Activated T-cell treated with anti-CD3 and anti-CD28 coated beads for 4 hours (primary cell): Measurements from ENCODE around the gene APH1A.
"Not testable (repeated sequence)": the region's sequence is repeated elsewhere in the genome, so short reads cannot be mapped to it uniquely, and the experiment has no call there.

ENCODE experiments used
- DNase-seq: peaks from one replicate; pipeline ENCODE4 v3.0.0-alpha.2; 2020

APH1A gene

DNA sequence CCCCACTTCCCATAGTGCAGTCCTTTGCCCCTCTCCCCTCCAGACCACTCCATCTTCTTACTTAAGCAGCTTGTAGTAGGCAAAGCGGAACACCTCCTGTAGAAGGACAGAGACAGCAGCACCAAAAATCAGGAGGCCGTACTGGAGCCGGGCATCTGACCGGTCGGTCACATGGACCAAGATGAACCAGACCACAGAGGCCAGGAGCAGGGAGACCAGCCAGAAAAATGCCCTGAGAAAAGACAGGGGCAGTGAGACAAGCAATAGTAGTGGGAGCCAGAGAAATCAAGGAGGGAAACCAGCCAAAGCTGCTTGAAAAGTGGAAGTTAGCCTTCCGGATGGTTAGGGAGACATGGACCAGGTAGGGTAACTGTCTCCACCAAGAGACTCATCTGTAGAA lies 920 bp downstream of the APH1A start:
- no peak for DNase-seq

DNA sequence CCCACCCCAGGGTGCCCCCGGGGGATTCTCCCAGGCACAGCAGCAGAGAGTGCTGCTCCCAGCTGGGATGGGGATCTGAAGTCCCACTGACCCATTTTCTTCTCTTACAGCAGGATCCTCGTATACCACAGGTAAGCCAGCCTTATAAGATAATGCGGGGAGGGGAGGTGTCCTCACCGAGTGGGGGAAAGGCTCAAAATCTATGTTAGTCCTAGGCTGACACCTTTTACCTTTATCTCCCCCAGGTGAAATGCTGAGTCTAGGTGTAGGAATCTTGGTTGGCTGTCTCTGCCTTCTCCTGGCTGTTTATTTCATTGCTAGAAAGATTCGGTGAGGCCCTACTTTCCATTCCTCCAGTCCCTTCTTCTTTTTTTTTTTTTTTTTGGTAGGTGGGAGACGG lies 5.3 kb downstream of the APH1A start:
- no peak for DNase-seq

DNA sequence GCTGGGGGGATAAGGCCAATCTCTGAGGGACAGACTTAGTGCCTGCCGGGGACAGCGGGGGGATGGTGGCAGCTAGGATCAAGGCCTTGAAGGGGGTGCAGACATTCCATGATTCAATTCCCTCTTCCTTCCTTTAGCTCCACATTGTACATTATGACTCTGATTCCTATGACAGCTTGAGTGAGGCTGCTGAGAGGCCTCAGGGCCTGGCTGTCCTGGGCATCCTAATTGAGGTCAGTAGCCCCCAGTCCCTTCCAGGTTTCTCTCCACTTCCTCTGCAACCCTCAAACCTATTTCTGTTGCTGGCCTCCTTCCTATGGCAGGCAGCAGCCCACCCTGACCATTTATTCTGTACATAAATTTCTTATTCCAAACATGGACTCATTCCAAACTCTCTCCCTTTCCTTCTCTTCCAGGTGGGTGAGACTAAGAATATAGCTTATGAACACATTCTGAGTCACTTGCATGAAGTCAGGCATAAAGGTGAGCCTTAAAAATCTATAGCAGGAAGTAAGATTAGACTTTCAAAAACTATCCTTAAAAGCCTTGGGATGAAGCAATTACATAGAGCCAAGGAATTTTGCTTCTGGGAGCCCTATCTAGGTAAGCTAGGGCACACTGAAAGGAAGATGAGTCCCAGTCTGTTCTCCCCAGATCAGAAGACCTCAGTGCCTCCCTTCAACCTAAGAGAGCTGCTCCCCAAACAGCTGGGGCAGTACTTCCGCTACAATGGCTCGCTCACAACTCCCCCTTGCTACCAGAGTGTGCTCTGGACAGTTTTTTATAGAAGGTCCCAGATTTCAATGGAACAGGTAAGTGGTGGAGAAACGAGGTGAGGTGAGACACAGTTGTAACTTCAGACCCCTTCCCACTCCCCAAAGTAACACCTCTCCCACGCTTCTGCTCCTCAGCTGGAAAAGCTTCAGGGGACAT lies 6.2 kb downstream of the APH1A start:
- no peak for DNase-seq

DNA sequence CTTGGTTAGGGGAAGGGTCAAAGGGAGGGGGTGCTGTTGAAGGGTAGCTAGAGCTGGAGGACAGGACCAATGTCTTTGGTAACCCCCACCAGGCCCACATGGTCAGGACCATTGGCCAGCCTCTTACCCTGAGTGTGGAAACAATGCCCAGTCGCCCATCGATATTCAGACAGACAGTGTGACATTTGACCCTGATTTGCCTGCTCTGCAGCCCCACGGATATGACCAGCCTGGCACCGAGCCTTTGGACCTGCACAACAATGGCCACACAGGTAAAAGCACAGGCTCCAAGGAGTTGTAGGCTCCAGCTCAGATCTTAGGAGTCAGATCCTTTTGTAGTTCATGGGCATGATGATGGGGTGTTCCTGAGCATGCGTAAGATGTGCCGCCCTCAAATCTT lies 7.4 kb downstream of the APH1A start:
- no peak for DNase-seq

GRCh38 chr1:150259758-150260669 lies 8.8 kb downstream of the APH1A start:
- DNase-seq = no peak

- DNase-seq = no peak
These were observed 9.6 kb downstream of the APH1A start for GRCh38 chr1:150259217-150259616.

GRCh38 chr1:150257624-150258585 lies 10.9 kb downstream of the APH1A start, which contains the start of gene CA14:
Gene CA14 (plus strand): TSS chr1:150257774. CDS start chr1:150258129, 355 bp downstream.
- DNase-seq = no peak

DNA sequence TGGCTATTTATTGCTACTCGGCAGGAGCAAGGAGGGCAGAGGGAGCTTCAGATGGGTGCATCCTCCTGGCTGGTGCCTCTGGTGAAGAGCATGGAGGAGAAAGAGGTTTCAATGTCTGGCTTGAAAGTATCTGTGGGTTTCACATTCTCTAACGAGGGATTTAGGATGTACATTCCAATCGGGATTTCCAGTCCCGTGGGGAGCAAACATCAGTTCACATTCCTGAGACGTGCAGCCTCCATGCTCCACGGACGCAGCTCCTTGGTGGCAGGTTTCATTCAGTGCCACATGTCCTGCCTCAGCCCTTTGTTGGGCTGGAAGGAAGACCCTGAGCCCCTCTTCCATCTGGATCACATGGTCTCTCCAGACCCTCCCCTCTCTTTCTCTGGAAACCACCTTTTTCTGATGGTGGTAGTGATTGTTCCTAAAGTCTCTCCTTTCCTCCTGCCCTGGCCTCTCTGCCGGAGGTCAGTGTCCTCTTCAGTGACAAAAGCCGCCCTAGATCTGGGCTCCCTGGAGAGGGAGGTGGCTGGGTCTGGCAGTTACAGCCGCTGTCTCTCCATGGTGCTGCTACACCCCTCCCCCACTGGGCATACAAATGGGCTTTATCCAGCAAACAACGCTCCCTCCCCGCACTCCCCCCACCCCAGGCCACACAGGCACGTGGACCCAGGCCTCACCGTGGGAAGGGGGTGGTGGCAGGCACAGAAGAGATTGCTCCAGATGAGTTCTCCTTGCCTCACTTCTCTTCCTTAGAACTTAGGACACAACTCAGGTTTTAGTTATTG lies 12.1 kb downstream of the APH1A start:
- no peak for DNase-seq

- DNase-seq = no peak
These were observed 12.6 kb downstream of the APH1A start for GRCh38 chr1:150256198-150256553.

DNA sequence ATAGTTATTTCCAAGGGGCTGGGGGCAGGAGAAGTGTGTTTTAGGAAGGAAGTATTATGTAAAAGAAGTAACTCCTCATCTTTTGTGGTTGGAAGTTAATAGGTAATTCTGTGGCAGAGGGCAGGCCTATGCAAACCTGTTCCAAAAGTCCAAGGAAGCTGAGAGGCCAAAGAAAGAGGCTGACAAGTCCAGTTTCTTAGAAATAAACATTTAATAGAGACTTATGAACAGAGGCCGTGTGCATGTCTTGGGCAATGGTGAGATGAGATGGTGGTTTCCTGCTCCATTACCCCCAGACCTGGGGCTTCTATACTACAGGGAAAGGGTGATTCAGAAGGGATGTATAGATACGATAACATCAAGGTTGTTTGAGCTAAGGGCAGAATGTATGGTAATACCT lies 18.9 kb downstream of the APH1A start:
- no peak for DNase-seq

DNA sequence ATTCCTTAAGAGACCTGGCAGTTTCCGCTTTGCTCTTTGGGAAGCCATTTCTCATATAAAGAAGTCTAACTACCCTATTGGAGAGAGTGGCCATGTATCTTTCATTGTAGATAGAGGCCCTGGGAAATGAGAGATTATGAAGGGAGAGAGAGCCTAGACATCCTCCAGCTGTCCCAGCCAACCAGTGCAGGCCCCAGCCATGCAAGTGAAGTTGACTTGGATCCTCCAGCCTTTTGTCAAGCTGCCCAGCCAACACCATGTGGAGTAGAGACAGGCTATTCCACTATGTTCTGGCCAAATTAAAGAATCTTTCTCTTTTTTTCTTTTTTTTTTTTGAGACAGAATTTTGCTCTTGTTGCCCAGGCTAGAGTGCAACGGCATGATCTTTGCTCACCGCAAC lies 25.8 kb downstream of the APH1A start:
- no peak for DNase-seq

- DNase-seq = no peak
These were observed 31.1 kb downstream of the APH1A start for GRCh38 chr1:150237746-150238145.

DNA sequence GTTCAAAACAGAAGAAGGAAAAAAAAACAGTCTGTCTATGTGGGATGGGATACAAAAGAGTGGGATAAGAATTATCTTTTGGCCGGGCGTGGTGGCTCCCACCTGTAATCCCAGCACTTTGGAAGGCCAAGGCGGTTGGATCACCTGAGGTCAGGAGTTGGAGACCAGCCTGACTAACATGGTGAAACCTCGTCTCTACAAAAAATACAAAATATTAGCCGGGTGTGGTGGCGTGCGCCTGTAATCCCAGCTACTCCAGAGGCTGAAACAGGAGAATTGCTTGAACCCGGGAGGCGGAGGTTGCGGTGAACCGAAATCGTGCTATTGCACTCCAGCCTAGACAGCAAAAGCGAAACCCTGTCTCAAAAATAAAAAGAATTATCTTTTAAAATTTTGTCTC lies 31.6 kb downstream of the APH1A start:
- DNase-seq = not testable (repeated sequence)

- no peak for DNase-seq
These were observed 32.2 kb downstream of the APH1A start for GRCh38 chr1:150236614-150237100.

DNA sequence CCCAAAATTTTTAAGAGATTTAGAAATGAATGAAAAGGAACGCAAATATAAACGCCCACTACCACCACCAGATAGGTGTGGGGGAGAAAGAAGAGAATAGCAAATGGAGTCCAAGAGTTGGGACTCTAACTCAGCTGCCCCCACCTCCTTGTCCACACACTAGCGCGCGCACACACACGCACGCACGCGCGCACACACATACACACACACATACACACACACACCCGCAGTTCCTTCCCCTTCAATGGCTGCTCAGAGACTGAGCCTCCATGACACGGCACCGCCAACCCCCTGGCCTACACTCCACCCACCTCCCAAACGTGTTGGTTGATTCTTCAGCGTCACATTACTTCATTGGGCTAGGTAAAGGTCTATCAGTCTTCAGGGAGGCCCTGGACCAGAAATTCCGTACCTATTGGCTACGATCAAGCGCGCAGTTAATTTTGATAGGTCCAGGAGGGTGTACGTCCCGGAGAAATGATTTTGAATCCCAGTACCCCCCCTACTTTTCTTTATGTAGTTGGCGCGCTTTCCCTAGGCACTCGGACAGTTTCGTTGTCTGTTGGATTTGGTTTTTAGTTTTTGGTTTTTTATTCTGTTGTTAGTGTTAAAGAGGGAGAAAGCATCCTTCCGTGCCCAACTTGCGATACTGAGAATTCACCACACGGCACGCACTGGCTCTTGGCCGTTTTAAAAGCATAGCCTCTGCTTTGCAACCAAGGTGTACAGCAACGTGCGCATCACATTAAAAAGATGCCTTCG lies 32.8 kb downstream of the APH1A start, which contains the start of gene ANP32E:
TSS of gene ANP32E (minus strand) at position 261 of the 762 bp plus-strand sequence. CDS start 326 bp downstream, outside the sequence.
- DNase-seq = peak; percentile 88

GRCh38 chr1:150235294-150235851 lies 33.4 kb downstream of the APH1A start:
- DNase-seq = peak; percentile 23

DNA sequence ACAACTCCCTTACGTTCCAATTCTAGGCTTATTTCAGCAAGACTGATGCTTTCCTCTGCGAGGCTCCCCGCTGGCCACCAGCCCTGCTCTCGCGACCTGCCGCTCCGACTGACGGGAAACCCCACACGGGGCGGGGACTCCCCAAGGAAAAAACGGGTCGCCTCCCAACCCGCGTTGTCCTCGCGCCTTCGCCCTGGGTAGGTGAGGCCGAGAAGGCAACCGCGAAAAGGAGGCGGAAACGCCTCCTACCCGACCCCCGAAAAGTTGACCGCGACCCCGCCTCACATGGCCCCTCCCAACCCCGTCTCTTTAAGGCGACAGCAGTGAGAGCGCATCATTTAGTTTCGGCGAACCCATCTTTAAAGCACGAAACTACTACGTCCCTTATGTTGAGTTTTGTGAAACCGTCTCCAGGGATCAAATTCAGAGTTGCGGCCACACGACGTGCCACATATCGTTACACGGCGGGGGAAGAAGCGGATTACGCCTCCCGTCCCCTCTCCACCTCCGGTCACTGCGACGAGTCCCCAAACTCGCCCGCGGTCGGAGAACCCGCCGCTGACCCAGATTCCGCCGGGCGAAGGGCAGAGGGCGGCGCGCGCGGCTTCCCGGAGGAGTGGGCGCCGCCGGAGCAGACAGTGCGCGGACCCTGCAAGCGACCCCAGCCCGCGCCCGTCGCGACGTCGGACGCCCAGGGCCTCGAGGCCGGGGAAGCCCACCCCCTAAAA lies 34.1 kb downstream of the APH1A start:
- DNase-seq = peak; percentile 80

GRCh38 chr1:150234309-150234565 lies 34.6 kb downstream of the APH1A start:
- DNase-seq = no peak
